Mesothelial cell of epicardium (in vitro differentiated cells): ENCODE measurements around the gene ZNF283. TPM values are rescaled to one million over a fixed set of nuclear protein-coding genes. Genes with fewer than 3 reads are reported as not detected.
"Not testable (repeated sequence)": the region's sequence is repeated elsewhere in the genome, so short reads cannot be mapped to it uniquely, and the experiment has no call there.

ENCODE experiments used
- DNase-seq, 2 experiments: peaks; one replicate each; pipeline ENCODE4 v3.0.0; 2021; ENCODE audit warnings: low spot score in 2 of 2; ENCODE audit not compliant: unreplicated experiment in 2 of 2
- H3K27ac Mint-ChIP-seq: 2 replicates; pipeline ENCODE4 v1.8.0; 2021; ENCODE audit warnings: mixed read lengths
- H3K27me3 Mint-ChIP-seq: 2 replicates; pipeline ENCODE4 v1.8.0; 2021; ENCODE audit warnings: low read depth, mixed read lengths
- H3K36me3 Mint-ChIP-seq: 2 replicates; pipeline ENCODE4 v1.8.0; 2021; ENCODE audit warnings: mixed read lengths
- H3K4me1 Mint-ChIP-seq: 2 replicates; pipeline ENCODE4 v1.8.0; 2021; ENCODE audit warnings: mixed read lengths
- H3K4me3 Mint-ChIP-seq: 2 replicates; pipeline ENCODE4 v1.8.0; 2021; ENCODE audit warnings: mild to moderate bottlenecking, moderate library complexity, mixed read lengths
- H3K9me3 Mint-ChIP-seq: 2 replicates; pipeline ENCODE4 v1.8.0; 2021; ENCODE audit warnings: mixed read lengths
- CTCF ChIP-seq: fragments of 200-600 bp; sonication (generic); IDR thresholded peaks from one replicate; pipeline ENCODE4 v1.5.0; 2021; ENCODE audit warnings: antibody characterized with exemption; ENCODE audit not compliant: unreplicated experiment
- total RNA-seq: library from RNA; stranded (reverse); gene quantifications from 3 replicates; pipeline ENCODE4 v1.2.1, GENCODE V29; 2021

ZNF283 gene
- total RNA-seq, 1 donor from 2014 or later = 19.1 TPM

GRCh38 chr19:43812259-43812658 lies 14.9 kb upstream of the ZNF283 start:
- TF ChIP-seq CTCF = no peak
- peaks cover 42% of the 10 kb centered on the region for H3K27me3 Mint-ChIP-seq
- H3K36me3 Mint-ChIP-seq = no peaks in the 10 kb centered on the region
- no peaks in the 10 kb centered on the region for H3K4me1 Mint-ChIP-seq
- no peak overlapping the region for H3K4me3 Mint-ChIP-seq
- no peak for DNase-seq
- H3K27ac Mint-ChIP-seq = no peak overlapping the region
- H3K9me3 Mint-ChIP-seq = no peaks in the 10 kb centered on the region

- Mint-ChIP-seq H3K4me3 (no peak overlapping the region), H3K9me3 (no peaks in the 10 kb centered on the region), H3K27ac (no peak overlapping the region), H3K36me3 (no peaks in the 10 kb centered on the region), H3K4me1 (no peaks in the 10 kb centered on the region), H3K27me3 (peaks cover 41% of the 10 kb centered on the region)
- TF ChIP-seq CTCF = no peak
- no peak for DNase-seq
Observed at GRCh38 chr19:43812688-43813087, 14.4 kb upstream of the ZNF283 start.

GRCh38 chr19:43814663-43815352 lies 12.3 kb upstream of the ZNF283 start:
- Mint-ChIP-seq H3K4me1 (no peaks in the 10 kb centered on the region), H3K27me3 (peaks cover 42% of the 10 kb centered on the region), H3K4me3 (no peak overlapping the region), H3K9me3 (no peaks in the 10 kb centered on the region), H3K36me3 (no peaks in the 10 kb centered on the region), H3K27ac (no peak overlapping the region)
- DNase-seq = no peak
- no peak for TF ChIP-seq CTCF

GRCh38 chr19:43817454-43817853 lies 9.7 kb upstream of the ZNF283 start:
- not testable (repeated sequence) for DNase-seq, H3K4me3 Mint-ChIP-seq, H3K9me3 Mint-ChIP-seq, H3K36me3 Mint-ChIP-seq, H3K4me1 Mint-ChIP-seq, H3K27ac Mint-ChIP-seq
- peaks cover 45% of the 10 kb centered on the region for H3K27me3 Mint-ChIP-seq

DNA sequence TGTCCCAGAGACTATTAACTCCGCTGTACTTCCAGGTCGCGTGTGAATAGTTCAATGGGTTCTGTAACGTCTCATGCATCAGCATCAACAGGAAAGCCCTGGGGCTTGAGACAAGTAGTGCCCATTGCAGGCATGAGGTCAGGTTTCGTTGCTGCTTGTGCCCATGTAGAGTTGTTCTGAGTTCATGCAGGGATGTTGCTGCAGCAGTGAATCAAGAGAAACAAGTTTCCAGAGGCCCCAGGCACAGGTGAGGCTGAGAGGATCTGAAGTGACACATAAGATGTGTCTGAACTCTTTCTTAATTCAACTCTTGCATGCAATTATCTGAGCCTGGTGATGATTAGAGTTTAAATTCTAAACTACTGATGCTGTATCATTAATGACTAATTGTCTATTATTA lies 8.6 kb upstream of the ZNF283 start:
- H3K36me3 Mint-ChIP-seq = no peaks in the 10 kb centered on the region
- no peaks in the 10 kb centered on the region for H3K4me1 Mint-ChIP-seq
- H3K4me3 Mint-ChIP-seq = no peak overlapping the region
- no peak for TF ChIP-seq CTCF
- H3K27ac Mint-ChIP-seq = no peak overlapping the region
- H3K27me3 Mint-ChIP-seq = peaks cover 39% of the 10 kb centered on the region
- no peak for DNase-seq
- no peaks in the 10 kb centered on the region for H3K9me3 Mint-ChIP-seq

DNA sequence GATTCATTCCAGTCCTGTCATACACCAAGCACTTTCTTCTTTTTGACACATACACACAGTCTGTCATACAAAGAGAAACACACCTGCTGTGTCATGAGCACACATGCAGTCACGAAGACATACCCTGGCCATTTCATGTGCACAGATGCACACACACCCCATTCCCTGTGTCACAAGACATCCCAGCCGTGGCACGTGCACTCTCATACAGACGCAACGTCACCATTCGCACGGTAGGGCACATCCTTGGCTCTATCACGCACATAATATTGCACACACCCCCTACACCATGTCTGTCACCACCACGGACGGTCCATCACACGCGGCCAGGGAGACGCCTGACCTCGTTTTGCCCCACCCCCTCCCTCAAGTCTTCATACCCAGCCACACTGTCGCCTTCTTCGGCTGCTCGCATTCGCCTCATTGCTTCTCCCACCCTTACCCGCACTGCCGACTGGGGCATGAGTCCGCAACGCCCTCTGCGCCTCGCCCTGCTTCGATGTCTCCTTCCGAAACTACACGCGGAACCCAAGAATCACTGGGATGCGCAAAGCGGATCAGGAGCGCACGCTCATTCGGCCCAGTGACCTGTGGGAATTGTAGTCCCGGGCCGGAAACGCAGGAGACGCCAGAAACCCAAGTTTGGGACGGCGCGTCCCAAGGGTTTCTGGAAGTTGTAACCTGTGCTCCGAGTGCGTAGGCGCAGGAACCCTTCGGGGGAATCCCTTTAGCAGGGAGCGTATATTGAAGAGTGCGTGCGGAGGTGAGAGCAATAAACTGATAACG lies 6.8 kb upstream of the ZNF283 start:
- H3K4me1 Mint-ChIP-seq = no peaks in the 10 kb centered on the region
- H3K9me3 Mint-ChIP-seq = no peaks in the 10 kb centered on the region
- H3K27me3 Mint-ChIP-seq = peaks cover 46% of the 10 kb centered on the region
- no peak for TF ChIP-seq CTCF
- H3K27ac Mint-ChIP-seq = no peak overlapping the region
- no peak for DNase-seq
- no peaks in the 10 kb centered on the region for H3K36me3 Mint-ChIP-seq
- no peak overlapping the region for H3K4me3 Mint-ChIP-seq
